Activated CD4-positive, alpha-beta T cell treated with anti-CD3 and anti-CD28 coated beads for 48 hours (primary cell): ENCODE results near the gene WRAP73.

Source experiments
- DNase-seq: peaks from one replicate; pipeline ENCODE4 v3.0.0-alpha.2; 2020

Gene WRAP73

DNA sequence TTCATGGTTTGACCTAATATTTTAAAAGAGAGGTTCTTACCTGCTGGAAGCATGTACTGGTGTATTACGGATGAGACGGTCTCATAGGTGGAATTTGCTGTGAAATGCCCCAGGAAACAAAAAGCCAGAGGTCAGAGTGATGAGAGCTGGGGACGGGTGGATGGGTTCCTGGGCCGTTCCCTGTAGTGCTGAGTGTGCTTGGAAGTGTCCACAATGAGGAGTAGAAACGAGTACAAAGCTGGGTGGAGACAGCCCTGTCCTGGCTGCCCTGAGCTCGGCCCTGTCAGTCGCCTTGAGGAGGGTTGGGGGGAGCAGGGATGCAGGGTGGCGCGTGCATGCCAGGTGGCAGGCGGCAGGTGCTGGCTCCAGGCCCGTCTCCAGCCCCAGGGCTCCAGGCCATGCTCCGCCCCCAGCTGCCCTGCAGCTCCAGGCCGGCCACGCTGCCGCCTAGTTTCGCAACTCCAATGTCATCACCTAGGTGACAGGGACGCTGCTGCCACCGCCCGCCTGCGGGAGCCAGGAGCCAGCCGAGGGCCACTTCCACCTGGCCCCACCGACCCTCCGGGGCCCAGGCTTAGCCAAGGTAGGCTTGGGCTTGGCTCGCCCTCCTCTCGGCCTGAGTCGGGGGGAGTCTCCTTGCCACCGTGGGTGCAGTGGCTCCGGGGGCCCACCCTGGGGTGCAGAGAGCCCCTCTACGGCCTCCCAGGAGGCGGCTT lies 18.8 kb upstream of the WRAP73 start:
- DNase-seq = no peak

DNA sequence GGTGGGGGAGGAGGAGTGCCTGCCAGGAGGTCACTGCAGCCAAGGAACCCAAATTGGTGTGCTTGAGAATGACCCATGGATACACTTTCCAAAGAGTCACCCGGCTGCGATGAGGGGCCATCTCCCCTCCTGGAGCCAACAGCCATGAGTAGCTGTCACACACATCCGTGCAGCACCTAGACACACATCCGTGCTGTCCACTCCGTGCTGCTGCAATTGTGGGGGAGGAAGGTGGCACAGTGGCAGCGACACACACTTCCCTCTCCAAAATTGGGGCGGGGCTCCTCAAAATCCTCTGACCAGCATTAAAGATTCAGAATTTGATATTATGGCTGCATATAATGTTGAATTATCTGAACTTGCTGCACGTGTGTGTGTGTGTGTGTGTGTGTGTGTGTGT lies 18.2 kb upstream of the WRAP73 start:
- DNase-seq = no peak

DNA sequence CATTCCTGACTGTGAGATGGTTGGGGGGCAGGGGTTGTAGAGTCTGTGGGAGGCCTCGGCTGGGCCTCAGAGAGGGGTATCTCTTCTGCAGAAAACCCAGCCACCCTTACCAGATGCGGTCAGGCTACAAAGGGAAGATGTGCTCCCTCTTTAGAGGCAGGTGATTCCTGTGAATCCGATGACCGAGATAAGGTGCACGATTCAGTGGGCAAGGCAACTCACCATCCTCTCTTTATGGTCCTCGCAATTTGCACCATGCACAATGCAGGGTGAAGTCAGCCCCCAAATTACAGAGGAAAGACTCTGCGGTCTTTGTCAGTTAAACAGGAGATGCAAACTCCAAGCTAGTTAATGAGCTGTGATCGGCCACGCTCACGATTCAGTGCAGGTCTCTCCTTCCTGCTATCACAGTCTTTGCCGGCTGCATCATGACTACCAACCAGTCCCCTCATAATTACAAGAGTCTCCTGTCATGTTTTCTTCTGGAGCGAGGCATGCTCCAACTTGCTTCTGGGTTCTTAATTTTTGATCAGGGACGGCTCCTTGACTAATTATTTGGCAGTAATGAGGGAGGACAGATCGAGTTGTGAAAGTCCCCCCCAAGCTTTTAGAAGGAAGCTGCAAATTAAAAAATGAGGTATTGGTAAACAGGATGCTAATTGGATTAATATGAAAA lies 14.9 kb upstream of the WRAP73 start:
- DNase-seq = no peak

DNA sequence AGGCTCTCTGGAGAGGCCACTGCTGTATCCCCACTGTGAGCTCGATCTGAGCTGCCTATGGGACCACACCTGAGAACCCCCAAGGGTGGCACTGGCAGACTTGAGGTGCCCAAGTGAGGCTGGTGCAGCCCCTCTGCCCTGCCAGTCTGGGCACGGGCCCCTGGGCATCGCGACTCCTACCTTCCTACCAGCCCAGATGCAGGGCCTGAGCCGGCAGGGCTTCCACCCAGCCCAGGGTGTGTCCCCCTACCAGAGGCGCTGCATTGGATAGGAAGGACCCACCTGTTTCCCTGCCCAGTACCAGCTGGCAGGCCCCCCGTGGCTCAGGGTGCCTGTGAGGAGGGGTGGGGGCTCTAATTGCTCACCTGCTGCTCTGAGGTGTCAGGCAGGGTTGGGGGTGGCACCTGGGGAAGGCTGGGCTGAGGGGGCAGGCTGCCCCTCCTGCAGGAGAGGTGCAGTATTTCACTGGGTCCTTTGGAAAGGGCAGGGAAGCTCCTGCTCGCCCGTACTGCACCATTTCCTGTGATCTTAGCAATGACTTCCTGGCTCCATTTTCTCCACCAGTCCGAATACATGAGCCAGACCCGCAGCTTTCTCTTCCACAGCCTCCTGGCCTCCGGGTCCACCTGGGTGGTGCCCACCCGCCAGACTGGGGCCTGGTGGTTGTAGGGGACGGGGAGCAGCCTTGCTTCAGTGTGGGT lies 14.2 kb upstream of the WRAP73 start:
- no peak for DNase-seq

DNA sequence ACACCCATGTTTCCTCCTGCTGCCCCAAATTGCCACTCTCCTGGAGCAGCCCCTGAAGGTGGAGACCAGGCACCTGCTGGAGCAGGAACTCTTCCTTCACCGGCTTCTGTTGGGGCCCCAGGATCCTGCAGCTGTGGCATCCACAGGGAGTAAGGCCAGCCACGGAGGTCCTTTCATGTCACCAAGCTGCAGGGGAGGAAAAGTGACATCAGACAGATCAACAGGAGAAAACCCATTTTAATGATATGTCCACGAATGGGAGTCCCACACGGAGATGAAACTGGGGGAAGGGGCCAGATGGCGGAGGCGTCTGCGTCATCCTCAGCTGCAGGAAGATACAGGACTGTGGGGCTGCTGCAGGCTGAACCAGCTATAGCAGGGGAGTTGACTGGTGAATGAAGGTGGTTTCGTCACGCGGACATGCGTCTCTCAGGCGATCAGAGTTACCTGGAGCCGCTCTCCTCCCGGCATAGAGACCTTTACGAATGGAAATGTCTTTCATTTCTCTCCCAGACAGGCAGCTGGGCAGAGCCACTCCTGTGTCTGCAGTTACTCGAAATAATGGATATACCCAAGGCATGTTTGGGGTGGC lies 12.3 kb upstream of the WRAP73 start:
- no peak for DNase-seq

DNA sequence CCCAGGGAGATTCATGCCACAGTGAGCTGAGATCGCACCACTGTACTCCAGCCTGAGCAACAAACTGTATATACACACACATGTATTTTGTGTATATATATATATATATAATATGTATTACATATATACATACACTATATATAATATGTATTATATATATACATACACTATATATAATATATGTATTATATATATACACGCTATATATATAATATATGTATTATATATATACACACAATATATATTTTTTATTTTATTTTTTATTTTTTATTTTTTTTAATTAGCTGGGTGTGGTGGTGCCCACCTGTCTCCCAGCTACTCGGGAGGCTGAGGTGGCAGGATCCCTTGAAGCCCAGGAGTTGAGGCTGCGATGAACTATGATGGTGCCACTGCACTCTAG lies 11.7 kb upstream of the WRAP73 start:
- no peak for DNase-seq

DNA sequence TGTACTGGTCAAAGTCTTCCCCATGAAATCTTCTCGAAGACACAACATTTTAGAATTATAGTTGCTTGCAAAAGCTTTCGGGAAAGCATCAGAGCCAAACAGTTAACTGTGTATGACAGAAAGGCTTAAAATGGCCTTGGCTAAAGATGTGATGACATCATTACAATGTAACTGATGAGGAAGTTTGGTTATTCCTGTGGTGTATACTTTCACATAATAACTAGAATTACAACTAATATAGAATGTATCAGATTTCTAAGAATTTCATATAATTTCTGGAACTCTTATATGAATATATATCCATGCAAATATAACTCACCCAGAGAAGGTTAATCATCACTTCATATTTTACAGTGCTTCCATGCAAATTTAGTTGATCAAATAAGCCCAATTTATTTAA lies 10.8 kb upstream of the WRAP73 start:
- DNase-seq = no peak

DNA sequence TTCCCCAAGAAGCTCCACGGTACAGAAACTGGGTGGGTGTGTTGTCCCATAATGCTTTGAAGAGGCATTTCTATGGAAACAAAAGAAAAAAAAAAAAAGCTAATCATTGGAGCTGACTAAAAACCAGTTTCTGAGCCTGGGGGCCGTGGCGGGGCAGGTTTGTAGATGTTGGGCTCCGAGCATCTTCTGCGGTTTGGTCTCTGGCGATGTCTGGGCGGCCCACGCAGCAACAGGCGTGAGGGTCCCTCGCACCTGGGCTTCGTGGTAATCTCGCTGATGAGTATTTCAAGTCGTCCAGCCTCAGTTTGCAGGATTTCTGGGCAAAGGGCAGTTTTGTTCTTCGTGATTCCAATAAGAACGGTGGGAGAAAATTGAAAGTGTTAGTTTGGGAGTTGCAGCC lies 9.2 kb upstream of the WRAP73 start:
- no peak for DNase-seq

DNA sequence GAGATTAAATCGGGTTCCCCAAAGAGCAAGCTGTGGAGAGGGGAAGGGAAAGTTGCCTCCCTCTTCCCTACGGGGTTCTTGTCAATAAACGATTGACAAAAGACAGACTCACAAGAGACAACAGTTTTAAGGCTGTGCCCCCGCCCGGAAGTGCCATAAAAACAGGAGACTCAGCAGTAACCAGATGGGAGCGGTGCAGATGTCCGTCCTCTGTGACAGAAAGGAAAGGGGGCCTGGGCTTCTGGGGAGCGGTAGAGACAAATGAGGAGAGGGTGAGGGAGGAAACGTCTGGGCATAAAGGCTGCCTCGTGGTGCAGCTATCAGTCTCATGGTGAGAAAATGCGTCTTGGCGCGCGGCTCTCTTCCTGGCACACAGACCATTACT lies 8.3 kb upstream of the WRAP73 start:
- no peak for DNase-seq

DNA sequence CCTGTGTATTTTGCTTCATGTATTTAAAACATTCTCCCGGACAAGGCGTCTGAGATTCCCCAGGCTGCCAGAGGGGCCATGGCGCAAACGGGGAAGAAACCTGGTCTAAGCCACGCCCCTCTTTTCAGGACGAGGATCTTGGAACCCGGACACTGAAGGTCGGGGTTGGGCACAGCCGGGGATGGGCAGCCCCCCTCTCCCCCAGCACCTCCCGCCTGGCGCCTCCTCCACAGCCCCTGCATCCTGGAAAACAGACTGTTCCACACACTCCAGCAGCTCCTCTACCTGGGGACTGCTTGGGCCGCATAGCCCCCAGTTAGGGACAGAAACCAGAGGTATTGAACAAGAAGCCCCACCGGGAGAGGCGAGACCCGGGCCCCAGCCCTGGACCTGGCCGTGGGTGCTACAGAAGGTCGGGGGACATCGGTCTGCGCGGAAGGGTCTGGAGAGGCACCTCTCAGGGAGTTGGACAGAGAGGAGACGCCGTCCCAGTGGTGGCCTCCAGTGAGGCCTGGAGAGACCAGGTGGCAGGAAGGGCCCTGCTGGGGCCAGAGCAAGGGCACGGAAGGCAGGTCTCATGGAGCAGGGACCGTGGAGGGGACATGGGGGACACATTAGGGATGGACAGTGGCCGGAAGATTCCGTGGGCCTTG lies 7.8 kb upstream of the WRAP73 start:
- no peak for DNase-seq

DNA sequence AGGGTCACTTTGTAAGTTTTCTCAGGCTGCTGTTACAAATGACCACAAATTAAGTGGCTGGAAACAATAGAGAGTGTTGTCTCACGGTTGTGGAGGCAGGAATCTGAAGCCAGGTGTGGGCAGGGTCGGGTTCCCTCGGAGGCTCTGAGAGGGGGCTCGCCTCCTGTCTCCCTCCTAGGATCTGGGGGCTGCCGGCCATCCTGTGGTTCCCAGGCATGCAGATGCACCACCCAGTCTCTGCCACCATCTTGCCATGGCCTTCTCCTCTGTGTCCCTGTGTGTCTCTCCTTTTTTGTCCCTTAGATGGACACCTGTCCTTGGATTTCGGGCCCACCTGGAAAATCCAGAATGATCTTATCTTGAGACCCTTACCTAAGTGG lies 7.2 kb upstream of the WRAP73 start:
- no peak for DNase-seq

DNA sequence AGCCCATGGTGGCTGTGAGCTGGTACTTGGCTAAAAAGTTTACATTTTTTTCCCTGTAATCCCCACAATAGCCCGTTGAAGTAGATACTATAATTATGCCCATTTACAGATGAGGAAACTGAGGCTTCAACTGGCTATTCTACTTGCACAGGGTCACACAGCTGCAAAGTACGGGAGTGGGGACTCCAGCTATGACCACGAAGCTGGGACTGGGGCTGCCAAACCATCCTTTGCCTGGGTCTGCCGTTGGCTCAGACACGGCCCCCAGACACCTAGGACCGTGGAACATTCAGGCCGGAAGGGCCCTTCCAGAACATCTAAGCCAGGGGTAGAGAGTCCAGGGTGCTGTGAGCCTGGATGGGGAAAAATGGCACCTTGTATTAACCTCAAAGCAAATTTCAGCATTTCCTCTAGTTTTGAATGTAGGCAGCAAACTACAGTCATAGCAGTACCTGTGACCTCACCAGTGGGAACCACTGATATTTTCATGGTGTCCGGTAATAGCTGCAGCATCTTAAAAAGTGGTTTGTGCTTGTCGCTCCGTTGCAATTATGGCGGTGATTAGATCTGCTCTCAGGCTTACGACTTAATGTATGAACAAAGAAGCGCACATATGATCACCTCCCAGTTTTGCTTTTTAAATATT lies 6.7 kb upstream of the WRAP73 start:
- peak; percentile 28 for DNase-seq

DNA sequence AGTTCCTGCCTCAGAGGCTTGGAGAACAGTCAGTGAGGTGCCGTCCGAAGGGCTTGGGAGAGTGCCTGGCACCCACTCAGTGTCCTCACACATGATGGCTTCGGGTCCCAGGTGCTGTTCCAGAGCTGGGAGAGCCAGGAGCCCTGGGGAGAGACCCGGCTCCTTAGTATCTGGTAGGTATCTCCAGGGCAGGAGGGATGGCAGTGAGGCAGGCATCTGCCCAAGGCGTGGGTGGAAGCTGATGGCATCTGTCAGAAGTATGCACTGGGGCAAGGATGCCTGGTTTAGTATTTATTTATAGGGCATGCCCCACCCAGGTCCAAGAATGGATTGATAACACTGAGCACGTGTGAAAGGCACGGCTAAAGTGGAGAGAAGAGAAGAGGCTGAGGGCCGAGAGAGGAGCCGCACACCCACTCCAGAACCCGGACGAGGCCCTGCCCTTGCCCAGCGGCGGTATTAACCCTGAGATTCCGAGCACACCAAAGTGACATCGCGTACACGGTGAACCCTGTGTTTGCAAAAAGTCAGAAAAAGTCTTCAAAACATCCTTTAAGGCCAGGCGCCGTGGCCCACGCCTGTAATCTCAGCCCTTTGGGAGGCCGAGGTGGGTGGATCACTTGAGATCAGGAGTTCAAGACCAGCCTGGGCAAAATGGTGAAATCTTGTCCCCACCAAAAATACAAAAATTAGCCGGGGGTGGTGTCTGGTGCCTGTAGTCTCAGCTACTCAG lies 4.8 kb upstream of the WRAP73 start:
- DNase-seq = no peak

DNA sequence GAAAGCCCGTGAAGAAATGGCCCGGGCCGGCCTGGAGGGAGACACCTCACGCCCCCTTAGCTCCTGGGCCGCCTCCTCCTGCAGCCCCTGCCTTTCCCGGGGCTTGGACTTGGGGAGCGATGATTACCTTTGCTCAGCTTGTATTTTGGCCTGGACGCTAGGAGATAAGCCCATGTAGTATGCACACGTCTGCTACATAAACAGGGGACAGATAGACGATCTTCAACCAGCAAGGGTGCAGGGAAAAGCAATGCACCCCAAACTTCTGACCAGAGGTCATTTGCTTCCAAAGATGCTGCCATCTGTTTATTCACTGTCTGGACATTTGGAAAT lies 3.3 kb upstream of the WRAP73 start:
- DNase-seq = no peak

DNA sequence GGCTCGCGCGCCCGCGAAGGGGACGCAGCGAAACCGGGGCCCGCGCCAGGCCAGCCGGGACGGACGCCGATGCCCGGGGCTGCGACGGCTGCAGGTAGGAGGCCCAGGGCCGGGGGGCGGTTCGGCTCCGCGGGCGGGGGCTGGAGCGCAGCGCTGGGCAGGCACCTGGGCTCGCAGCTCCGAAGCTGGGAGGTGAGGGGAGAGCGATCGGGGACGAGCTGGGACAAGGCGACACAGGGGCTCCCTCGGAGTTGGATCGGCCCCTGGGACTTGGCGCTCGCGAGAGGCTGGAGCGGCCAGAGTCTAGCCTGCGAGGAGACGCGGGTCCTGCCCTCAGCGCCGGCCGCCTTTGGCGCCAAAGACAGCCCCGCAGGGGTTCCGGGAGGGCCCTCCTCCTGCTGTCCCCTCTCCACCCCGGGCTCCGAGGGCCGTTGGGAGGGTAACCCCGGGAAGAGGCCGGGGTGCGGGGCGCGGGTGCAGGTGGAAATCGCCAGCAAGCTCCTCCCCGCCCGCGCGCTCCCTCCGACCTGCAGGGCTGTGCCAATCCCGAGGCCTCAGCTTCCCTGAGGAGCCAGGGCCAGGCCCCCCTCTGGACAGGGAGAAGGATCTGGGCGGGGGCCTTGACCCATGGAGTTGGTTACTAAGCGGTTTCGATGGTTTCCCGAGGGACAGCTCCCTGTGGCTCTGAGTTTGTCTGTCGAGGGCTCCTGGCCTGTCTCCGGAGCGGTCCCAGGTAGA lies 2.8 kb upstream of the WRAP73 start:
- DNase-seq = no peak

DNA sequence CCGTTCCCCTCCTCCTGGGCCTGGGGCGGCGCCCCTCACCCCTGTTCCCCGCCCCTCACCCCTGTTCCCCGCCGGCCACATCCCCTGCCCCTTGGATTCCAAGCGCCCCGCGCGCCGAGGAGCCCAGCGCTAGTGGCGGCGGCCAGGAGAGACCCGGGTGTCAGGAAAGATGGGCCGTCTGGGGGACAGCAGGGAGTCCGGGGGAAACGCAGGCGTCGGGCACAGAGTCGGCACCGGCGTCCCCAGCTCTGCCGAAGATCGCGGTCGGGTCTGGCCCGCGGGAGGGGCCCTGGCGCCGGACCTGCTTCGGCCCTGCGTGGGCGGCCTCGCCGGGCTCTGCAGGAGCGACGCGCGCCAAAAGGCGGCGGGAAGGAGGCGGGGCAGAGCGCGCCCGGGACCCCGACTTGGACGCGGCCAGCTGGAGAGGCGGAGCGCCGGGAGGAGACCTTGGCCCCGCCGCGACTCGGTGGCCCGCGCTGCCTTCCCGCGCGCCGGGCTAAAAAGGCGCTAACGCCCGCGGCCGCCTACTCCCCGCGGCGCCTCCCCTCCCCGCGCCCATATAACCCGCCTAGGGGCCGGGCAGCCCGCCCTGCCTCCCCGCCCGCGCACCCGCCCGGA lies 2.1 kb upstream of the WRAP73 start, which contains the start of gene TP73:
Gene TP73 (plus strand): TSS at position 587 of the 618 bp plus-strand sequence. CDS start 29,850 bp downstream, outside the sequence.
- no peak for DNase-seq

DNA sequence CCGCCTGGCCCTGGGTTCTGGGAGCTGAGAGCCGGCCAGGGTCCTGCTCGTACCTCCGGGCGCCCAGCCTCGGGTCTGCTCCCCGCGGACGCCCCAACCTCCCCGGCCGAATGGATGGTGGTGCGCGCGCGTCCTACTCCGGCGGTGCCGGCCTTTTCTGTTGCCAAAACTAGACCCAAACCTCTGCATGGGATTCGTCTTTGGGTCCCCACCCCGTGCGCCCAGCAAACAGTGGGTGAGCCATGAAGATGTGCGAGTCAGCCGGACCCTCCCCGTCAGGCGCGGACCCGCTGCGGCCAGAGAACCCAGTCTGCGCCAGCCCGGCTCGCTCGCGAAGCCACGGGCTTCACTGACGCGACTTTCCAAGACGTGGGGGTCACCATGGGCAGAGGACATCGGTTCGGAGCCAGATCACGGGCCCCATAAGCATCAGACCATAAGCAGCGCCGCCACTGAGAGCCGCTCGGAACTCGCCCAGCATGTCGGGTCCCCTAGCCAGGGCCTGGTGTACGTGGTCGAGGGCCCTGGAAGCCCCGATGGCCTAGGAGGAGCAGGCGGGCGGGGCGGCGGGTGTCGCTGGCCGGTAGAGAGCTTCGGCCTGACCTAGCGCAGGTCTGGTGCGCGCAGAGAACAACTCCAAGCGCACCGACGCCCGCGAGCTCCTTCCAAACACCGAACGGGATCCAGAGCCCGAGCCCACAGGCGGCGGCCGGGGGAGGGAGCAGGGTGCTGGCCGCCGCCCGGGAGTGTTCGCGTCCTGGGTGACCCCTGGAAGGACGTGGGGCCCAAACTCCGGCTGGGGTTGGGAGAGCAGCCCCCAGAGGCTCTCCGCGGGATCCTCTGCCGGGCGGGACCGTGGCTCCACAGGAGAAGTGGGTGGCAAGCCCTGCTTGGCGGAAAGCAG lies 1.4 kb upstream of the WRAP73 start:
- DNase-seq = no peak

DNA sequence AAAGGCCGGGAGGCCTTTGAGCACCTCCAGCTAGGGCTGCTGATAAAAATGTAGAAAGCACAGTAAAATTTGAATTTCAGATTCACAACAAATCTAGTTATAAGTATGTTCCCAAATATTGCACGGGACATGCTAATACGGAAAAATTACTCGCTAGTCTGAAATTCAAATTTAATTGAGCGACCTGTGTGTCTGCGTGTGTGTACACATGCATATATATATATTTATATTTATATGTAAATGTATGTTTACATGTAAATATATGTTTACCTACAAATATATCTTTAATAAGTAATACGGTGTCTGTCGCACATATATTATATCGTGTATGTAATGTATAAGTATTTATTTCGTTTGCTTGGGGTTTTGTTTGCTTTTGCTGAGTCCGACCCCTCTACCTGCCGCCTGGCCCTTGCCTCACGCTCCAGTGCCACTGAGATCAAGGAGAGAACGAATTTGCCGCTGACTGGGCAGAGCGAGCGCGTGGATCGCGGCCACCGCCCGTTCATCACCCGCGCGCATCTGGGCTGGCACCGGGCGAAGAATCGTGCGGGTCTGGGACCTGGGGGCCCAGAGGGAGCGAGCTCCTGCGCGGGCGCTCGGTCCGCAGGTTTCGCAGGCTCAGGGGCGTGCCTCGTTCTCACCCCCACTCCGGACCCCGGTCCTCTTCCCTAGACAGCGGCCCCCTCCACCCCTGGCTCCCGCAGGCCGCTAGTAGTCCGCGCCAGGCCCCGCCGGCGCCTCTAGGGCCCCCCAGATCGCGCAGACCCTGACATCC lies 534 bp upstream of the WRAP73 start:
- no peak for DNase-seq

DNA sequence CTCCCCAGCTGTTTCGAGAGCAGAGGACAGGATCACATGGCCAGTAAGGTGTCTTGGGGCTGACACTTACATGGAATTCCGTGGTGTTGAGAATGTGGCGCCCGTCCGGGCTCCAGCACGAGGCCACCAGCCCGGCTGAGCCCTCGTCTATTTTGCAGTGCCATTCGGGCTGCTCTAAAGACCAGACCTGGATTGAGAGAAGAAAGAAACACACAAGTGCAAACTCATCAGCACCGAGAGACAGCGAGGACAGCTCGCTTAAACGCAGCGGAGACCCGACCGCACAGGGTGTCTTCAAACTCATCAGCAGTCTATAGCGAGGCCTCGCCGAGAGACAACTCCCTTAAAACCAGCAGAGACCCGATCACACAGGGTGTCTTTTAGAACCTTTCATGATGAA lies 3.3 kb downstream of the WRAP73 start:
- no peak for DNase-seq
